Measurements from ENCODE around the gene CTBP1. TPM values are rescaled to one million over a fixed set of nuclear protein-coding genes. Genes with fewer than 3 reads are reported as not detected.

Gene CTBP1
- total RNA-seq, 1 experiment from 2014 or later: 184 TPM

- ChIA-PET CTCF (no interaction called here), POLR2A (no interaction called here)
- DNase-seq: peak in 1 of 2 experiments; percentile 27
- H3K4me3 Mint-ChIP-seq (ENCODE audit: unreplicated experiment): no peak overlapping the region
- H3K9me3 Mint-ChIP-seq (ENCODE audit: unreplicated experiment): no peaks in the 10 kb centered on the region
- H3K36me3 Mint-ChIP-seq (ENCODE audit: insufficient read depth, unreplicated experiment): peaks cover 32% of the 10 kb centered on the region
- no TSS peak for BruUV-seq (replicated peaks)
- no peaks in the 10 kb centered on the region for H3K9me3 ChIP-seq
- TF ChIP-seq CTCF (IDR thresholded peaks at IDR 0.05; ENCODE audit: insufficient read depth in 1 of 2, low read depth in 1 of 2, low read length in 1 of 2, severe bottlenecking in 1 of 2, unreplicated experiment in 1 of 2): no peak
- H3K36me3 ChIP-seq (ENCODE audit: control insufficient read depth, insufficient read depth, low read length): no peaks in the 10 kb centered on the region; the same call in 1 of the 2 replicates
- no peaks in the 10 kb centered on the region for H3K27me3 Mint-ChIP-seq (ENCODE audit: insufficient read depth, unreplicated experiment)
- no peaks in the 10 kb centered on the region for H3K27me3 ChIP-seq (replicated peaks; ENCODE audit: control insufficient read depth, insufficient read depth, low read length)
- H3K27ac Mint-ChIP-seq (ENCODE audit: unreplicated experiment): no peak overlapping the region
- no peak overlapping the region for H3K4me3 ChIP-seq (ENCODE audit: low read depth, low read length)
- no peaks in the 10 kb centered on the region for H3K4me1 Mint-ChIP-seq (ENCODE audit: low read depth, unreplicated experiment)
- intact Hi-C loops (cut with micrococcal nuclease; ENCODE audit: unreplicated experiment): loop anchor here (5.0 kb wide), 1 partner anchor 40 kb away; no protein-coding TSS in a partner anchor
- H3K4me1 ChIP-seq: no peaks in the 10 kb centered on the region
Observed at GRCh38 chr4:1207157-1207470, 41.8 kb downstream of the CTBP1 start.

- no peak for TF ChIP-seq CTCF (IDR thresholded peaks at IDR 0.05; ENCODE audit: insufficient read depth in 1 of 2, low read depth in 1 of 2, low read length in 1 of 2, severe bottlenecking in 1 of 2, unreplicated experiment in 1 of 2)
- H3K36me3 ChIP-seq (ENCODE audit: control insufficient read depth, insufficient read depth, low read length): no peaks in the 10 kb centered on the region; the same call in 1 of the 2 replicates
- Mint-ChIP-seq H3K4me3 (ENCODE audit: unreplicated experiment) (no peak overlapping the region), H3K4me1 (ENCODE audit: low read depth, unreplicated experiment) (no peaks in the 10 kb centered on the region), H3K36me3 (ENCODE audit: insufficient read depth, unreplicated experiment) (peaks cover 27% of the 10 kb centered on the region), H3K27ac (ENCODE audit: unreplicated experiment) (no peak overlapping the region), H3K9me3 (ENCODE audit: unreplicated experiment) (no peaks in the 10 kb centered on the region), H3K27me3 (ENCODE audit: insufficient read depth, unreplicated experiment) (no peaks in the 10 kb centered on the region)
- ChIA-PET CTCF (no interaction called here), POLR2A (interaction anchor here (0.7 kb wide), 1 partner anchor 43 kb away, joined by 7 read pairs; the partner anchor contains the start of gene CTBP1)
- DNase-seq: peak in 1 of 2 experiments; percentile 18
- H3K4me3 ChIP-seq (ENCODE audit: low read depth, low read length): no peak overlapping the region
- H3K9me3 ChIP-seq: no peaks in the 10 kb centered on the region
- no peaks in the 10 kb centered on the region for H3K27me3 ChIP-seq (replicated peaks; ENCODE audit: control insufficient read depth, insufficient read depth, low read length)
- intact Hi-C loops (cut with micrococcal nuclease; ENCODE audit: unreplicated experiment): loop anchor here (5.0 kb wide), 1 partner anchor 39 kb away; no protein-coding TSS in a partner anchor
- no TSS peak for BruUV-seq (replicated peaks)
- H3K4me1 ChIP-seq: no peaks in the 10 kb centered on the region
Observed at GRCh38 chr4:1206299-1207156, 42.4 kb downstream of the CTBP1 start.

GRCh38 chr4:1205586-1206298 lies 43.2 kb downstream of the CTBP1 start:
- BruUV-seq (replicated peaks): no TSS peak
- peak in 1 of 2 experiments; percentile 25 for DNase-seq
- no peaks in the 10 kb centered on the region for H3K4me1 ChIP-seq
- no peaks in the 10 kb centered on the region for H3K27me3 ChIP-seq (replicated peaks; ENCODE audit: control insufficient read depth, insufficient read depth, low read length)
- Mint-ChIP-seq H3K9me3 (ENCODE audit: unreplicated experiment) (no peaks in the 10 kb centered on the region), H3K27me3 (ENCODE audit: insufficient read depth, unreplicated experiment) (no peaks in the 10 kb centered on the region), H3K27ac (ENCODE audit: unreplicated experiment) (no peak overlapping the region), H3K4me3 (ENCODE audit: unreplicated experiment) (no peak overlapping the region), H3K36me3 (ENCODE audit: insufficient read depth, unreplicated experiment) (peaks cover 20% of the 10 kb centered on the region), H3K4me1 (ENCODE audit: low read depth, unreplicated experiment) (no peaks in the 10 kb centered on the region)
- intact Hi-C loops (cut with micrococcal nuclease; ENCODE audit: unreplicated experiment): loop anchor here (5.0 kb wide), 1 partner anchor 38 kb away; no protein-coding TSS in a partner anchor
- ChIA-PET CTCF (no interaction called here), POLR2A (interaction anchor here (0.7 kb wide), 1 partner anchor 43 kb away, joined by 7 read pairs; the partner anchor contains the start of gene CTBP1)
- H3K36me3 ChIP-seq (ENCODE audit: control insufficient read depth, insufficient read depth, low read length): no peaks in the 10 kb centered on the region; the same call in 1 of the 2 replicates
- H3K9me3 ChIP-seq: no peaks in the 10 kb centered on the region
- TF ChIP-seq CTCF (IDR thresholded peaks at IDR 0.05; ENCODE audit: insufficient read depth in 1 of 2, low read depth in 1 of 2, low read length in 1 of 2, severe bottlenecking in 1 of 2, unreplicated experiment in 1 of 2): no peak
- no peak overlapping the region for H3K4me3 ChIP-seq (ENCODE audit: low read depth, low read length)

All from Caco-2 (cell line).